GM23338 (cell line): ENCODE results near the gene ANKRD18B.

Source experiments
- EZH2 ChIP-seq: fragments of 200-600 bp; sonication (generic); IDR thresholded peaks from one replicate; pipeline ENCODE4 v1.8.0; 2017; ENCODE audit warnings: antibody characterized with exemption, mild to moderate bottlenecking, low read depth; ENCODE audit not compliant: unreplicated experiment
- EZH2phosphoT487 ChIP-seq: fragments of 200-600 bp; sonication (generic); IDR thresholded peaks from one replicate; pipeline ENCODE4 v1.8.1; 2018; ENCODE audit warnings: antibody characterized with exemption; ENCODE audit not compliant: unreplicated experiment
- POLR2AphosphoS5 ChIP-seq: IDR thresholded peaks from 2 replicates; pipeline ENCODE4 v1.6.1; 2016; ENCODE audit warnings: antibody characterized with exemption, low read depth
- STAT1 ChIP-seq: IDR thresholded peaks from one replicate; pipeline ENCODE4 v1.6.1; 2016; ENCODE audit warnings: antibody characterized with exemption; ENCODE audit not compliant: unreplicated experiment
- ZNF331 ChIP-seq: fragments of 250-450 bp; sonication (Bioruptor Pico); IDR thresholded peaks from 2 replicates; pipeline ENCODE4 v1.5.0; 2020; ENCODE audit warnings: low read depth, mild to moderate bottlenecking, moderate library complexity
- TF ChIP-seq, protein P1 (sequence below), 2 experiments: fragments of 200-600 bp in 1 of 2; sonication (generic) in 1 of 2; conservative IDR thresholded peaks; 2 replicates each; pipeline versions ENCODE4 v1.5.1 to v1.6.1; 2016 to 2017; ENCODE audit warnings: antibody characterized with exemption in 2 of 2, low read depth in 2 of 2, mild to moderate bottlenecking in 2 of 2, moderate library complexity in 1 of 2
- TF ChIP-seq, protein P2 (sequence below): IDR thresholded peaks from one replicate; pipeline ENCODE4 v1.6.1; 2018; ENCODE audit warnings: antibody characterized with exemption; ENCODE audit not compliant: unreplicated experiment
- TF ChIP-seq, protein P3 (sequence below): IDR thresholded peaks from 2 replicates; pipeline ENCODE4 v1.6.1; 2016; ENCODE audit warnings: antibody characterized with exemption

DNA sequence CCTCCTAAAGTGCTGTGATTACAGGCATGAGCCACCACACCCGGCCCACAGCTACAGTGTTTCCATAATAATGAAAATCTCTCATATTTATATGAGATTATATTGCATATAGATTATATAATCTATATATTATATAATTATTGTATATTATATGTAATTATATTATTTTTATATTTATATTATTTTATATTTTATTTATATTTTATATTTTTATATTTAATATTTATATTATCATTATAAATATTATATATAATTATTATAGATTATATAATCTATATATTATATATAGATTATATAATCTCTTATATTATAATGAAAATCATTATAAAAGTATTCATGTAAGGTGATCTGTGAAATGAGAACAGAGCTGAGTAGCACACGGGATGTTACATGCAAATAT lies 11.5 kb downstream of the ANKRD18B start:
- TF ChIP-seq, protein P1, sequence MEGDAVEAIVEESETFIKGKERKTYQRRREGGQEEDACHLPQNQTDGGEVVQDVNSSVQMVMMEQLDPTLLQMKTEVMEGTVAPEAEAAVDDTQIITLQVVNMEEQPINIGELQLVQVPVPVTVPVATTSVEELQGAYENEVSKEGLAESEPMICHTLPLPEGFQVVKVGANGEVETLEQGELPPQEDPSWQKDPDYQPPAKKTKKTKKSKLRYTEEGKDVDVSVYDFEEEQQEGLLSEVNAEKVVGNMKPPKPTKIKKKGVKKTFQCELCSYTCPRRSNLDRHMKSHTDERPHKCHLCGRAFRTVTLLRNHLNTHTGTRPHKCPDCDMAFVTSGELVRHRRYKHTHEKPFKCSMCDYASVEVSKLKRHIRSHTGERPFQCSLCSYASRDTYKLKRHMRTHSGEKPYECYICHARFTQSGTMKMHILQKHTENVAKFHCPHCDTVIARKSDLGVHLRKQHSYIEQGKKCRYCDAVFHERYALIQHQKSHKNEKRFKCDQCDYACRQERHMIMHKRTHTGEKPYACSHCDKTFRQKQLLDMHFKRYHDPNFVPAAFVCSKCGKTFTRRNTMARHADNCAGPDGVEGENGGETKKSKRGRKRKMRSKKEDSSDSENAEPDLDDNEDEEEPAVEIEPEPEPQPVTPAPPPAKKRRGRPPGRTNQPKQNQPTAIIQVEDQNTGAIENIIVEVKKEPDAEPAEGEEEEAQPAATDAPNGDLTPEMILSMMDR (conservative IDR thresholded peaks at IDR 0.05; ENCODE audit: low read depth in 2 of 2) = no peak
- TF ChIP-seq EZH2phosphoT487 (no peak), EZH2 (no peak), POLR2AphosphoS5 (no peak), STAT1 (no peak), ZNF331 (CRISPR knock-in tag) (no peak)
- TF ChIP-seq, protein P2, sequence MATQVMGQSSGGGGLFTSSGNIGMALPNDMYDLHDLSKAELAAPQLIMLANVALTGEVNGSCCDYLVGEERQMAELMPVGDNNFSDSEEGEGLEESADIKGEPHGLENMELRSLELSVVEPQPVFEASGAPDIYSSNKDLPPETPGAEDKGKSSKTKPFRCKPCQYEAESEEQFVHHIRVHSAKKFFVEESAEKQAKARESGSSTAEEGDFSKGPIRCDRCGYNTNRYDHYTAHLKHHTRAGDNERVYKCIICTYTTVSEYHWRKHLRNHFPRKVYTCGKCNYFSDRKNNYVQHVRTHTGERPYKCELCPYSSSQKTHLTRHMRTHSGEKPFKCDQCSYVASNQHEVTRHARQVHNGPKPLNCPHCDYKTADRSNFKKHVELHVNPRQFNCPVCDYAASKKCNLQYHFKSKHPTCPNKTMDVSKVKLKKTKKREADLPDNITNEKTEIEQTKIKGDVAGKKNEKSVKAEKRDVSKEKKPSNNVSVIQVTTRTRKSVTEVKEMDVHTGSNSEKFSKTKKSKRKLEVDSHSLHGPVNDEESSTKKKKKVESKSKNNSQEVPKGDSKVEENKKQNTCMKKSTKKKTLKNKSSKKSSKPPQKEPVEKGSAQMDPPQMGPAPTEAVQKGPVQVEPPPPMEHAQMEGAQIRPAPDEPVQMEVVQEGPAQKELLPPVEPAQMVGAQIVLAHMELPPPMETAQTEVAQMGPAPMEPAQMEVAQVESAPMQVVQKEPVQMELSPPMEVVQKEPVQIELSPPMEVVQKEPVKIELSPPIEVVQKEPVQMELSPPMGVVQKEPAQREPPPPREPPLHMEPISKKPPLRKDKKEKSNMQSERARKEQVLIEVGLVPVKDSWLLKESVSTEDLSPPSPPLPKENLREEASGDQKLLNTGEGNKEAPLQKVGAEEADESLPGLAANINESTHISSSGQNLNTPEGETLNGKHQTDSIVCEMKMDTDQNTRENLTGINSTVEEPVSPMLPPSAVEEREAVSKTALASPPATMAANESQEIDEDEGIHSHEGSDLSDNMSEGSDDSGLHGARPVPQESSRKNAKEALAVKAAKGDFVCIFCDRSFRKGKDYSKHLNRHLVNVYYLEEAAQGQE = no peak
- TF ChIP-seq, protein P3, sequence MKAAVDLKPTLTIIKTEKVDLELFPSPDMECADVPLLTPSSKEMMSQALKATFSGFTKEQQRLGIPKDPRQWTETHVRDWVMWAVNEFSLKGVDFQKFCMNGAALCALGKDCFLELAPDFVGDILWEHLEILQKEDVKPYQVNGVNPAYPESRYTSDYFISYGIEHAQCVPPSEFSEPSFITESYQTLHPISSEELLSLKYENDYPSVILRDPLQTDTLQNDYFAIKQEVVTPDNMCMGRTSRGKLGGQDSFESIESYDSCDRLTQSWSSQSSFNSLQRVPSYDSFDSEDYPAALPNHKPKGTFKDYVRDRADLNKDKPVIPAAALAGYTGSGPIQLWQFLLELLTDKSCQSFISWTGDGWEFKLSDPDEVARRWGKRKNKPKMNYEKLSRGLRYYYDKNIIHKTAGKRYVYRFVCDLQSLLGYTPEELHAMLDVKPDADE = no peak
